OCI-M2 (cell line): ENCODE results near the gene TTC38.
"Not testable (repeated sequence)": the region's sequence is repeated elsewhere in the genome, so short reads cannot be mapped to it uniquely, and the experiment has no call there.

ENCODE experiments used
- DNase-seq: peaks from one replicate; lab custom pipeline; 2025; ENCODE audit not compliant: unreplicated experiment; lab: John Stamatoyannopoulos, UW

TTC38 gene

GRCh38 chr22:46295277-46295971 is 27.6 kb downstream of the TTC38 start:
- no peak for DNase-seq

GRCh38 chr22:46296257-46297150 is 28.7 kb downstream of the TTC38 start, which contains the start of gene GTSE1:
TSS of gene GTSE1 (plus strand) at chr22:46296870. CDS start at chr22:46297401, 531 bp downstream.
- DNase-seq = peak; percentile 81

- no peak for DNase-seq
These were observed 29.5 kb downstream of the TTC38 start for GRCh38 chr22:46297151-46297812.

GRCh38 chr22:46299101-46299500 is 31.3 kb downstream of the TTC38 start:
- DNase-seq = no peak

DNA sequence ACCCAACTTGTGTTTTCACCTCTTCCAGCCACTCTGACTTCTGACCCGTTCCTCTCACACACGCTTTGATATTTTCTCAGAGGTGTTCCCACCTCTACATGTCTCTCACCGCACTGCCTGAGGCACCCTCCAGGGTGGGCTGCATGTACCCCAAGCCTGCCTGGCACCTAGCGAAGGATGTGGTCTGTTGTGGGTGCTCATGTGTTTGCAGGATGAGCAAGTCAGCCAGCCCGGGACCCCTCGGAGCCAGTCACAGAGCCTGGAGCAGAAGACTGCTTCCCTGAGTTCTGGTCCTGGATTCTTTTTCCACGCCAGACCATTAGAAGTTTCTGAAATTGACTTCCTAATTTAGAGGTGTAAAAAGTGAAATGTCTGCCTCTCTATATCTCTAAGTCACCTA is 32.7 kb downstream of the TTC38 start:
- no peak for DNase-seq

DNA sequence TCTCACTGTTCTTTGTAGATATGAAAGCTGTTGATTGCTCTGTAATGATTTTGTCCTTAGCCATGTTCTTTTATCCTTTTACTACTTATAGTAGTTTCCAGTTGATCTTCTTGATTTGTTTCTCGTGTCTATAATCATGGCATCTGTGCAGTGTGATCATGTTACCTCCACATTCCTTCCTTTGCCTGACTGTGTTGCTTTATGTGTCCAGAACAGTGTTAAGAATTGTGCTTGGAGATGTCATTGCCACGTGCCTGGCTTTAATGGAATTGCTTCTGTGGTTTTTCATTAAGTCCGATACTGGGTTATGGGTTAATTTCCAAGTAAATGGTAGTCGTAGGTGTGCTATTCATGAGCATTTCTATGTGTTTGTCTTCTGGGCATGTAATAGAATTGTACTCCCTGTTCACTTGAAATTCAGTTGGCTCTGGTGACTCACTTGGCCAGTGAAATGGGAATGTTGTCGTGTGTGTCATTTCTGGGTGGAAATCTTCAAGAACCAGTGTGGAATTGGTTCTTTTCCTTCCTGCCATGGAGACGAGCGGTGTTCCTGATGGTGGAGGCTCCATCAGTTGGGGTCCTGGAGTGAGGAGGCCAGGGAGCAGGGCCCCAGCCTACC is 35.6 kb downstream of the TTC38 start:
- no peak for DNase-seq

DNA sequence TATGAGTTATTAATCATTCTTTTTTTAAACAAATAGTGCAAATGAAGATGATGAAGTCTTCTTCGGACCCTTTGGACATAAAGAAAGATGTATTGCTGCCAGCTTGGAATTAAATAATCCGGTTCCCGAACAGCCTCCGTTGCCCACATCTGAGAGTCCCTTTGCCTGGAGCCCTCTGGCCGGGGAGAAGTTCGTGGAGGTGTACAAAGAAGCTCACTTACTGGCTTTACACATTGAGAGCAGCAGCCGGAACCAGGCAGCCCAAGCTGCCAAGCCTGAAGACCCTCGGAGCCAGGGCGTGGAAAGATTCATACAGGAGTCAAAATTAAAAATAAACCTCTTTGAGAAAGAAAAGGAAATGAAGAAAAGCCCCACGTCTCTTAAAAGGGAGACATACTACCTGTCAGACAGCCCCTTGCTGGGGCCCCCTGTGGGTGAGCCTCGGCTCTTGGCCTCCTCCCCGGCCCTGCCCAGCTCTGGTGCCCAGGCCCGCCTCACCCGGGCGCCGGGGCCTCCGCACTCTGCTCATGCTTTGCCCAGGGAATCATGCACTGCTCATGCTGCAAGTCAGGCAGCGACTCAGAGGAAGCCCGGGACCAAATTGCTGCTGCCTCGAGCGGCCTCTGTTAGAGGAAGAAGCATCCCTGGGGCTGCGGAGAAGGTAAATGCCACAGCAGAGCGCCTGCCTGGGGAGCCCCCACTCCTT is 40.6 kb downstream of the TTC38 start:
- DNase-seq = no peak

DNA sequence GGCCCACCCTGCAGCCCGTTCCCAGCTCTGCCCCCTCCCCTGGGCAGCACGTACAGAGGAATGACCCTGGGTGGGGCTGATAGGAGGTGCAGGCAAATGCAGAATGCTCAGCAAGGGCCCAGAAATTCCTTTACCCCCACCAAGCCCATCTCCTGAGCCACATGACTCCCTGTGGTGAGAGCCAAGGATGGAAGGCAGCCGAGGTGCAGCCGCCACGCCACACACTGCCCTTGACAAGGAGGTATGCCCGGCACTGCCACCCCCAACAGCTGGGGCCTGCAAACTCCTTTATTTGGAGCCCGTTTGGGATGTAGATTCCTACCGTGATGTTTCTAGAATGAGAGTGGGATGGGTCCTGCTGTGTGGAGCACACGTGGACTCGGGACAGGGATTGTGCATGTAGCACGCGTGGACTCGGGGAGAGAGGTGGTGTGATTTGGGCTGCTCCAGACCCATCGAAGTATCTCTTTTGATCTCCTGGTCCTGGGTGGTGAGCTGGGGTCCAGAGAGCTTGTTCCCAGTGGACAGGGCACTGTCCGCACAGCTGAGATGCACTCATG is 41.8 kb downstream of the TTC38 start:
- DNase-seq = no peak

- DNase-seq = no peak
These were observed 44.2 kb downstream of the TTC38 start for GRCh38 chr22:46312056-46312455.

DNA sequence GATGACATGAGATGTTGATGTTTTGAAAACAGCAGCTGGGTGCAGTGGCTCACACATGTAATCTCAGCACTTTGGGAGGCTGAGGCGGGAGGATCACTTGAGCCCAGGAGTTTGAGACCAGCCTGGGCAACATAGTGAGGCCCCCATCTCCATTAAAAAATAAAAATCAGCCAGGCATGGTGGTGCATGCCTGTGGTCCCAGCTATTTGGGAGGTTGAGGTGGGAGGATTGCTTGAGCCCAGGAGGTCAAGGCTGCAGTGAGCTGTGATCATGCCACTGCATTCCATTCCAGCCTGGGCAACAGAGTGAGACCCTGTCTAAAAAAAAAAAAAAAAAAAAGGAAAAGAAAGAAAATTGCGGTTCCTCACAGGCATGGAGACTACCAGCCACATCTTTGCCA is 45.0 kb downstream of the TTC38 start:
- not testable (repeated sequence) for DNase-seq

DNA sequence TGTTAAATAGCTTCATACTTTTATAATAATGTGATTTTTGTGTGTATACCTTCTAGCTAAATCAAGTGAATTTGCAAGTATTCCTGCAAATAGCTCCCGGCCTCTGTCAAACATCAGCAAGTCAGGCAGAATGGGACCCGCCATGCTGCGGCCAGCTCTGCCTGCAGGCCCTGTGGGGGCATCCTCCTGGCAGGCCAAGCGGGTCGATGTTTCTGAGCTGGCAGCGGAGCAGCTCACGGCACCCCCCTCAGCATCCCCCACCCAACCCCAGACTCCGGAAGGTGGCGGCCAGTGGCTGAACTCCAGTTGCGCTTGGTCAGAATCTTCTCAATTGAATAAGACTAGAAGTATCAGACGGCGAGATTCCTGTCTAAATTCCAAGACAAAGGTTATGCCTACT is 48.2 kb downstream of the TTC38 start:
- no peak for DNase-seq

DNA sequence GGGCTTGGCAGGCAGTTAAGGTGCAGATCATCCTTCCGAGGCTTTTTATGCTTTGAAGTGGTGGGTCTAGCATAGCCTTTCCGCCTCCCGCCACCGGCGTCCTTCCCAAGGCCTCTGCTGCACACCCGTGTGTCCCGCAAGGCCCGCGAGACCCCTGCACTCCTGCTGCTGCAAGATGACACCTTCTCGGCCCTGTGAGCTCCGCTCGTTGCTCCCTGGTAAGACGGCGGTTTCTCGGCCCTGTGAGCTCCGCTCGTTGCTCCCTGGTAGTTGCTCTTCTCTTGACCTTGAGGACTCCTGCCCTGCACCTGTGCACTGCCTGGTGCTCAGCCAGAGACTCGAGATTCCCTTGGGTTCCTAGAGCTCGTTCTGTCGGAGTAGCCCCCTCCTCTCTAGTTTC is 49.8 kb downstream of the TTC38 start:
- DNase-seq = no peak

DNA sequence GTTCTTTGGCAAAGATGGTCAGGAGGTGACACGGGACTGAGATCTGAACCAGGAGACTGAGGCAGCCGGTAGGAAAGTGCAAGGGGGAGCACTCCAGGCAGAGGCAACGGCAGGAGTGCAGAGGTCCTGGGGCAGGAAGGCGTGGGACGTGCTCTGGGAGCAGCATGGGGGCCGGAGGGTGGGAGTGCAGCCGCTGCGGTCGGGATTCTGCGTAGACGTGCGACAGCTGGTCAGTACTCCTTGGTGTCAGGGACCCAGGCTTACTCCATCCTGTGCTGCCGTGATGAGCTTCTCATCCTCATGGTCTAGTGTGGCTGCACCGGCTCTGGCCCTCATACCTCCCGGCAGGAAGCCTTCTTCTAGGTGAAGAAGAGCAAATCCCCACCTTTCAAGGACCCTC is 50.8 kb downstream of the TTC38 start:
- DNase-seq = no peak

DNA sequence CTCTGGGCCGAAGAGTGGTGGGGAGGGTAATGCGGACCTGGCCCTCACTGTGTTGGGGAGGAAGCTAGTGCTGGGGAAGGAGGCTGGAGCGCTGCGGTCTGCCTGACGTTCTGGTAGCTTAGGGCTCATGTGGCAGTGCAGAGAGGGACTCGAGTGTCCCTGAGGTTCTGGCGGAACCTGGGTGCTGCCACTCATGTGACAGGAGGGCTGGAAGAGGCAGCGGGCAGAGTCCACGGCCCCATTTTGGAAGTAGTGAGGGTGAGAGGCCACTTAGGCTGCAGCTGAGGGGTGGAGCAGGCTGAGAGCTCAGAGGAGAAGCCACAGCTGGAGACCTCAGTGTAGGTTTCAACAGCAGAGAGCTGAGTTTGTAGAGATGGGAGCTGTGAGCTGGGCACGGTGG is 51.5 kb downstream of the TTC38 start:
- DNase-seq = no peak

GRCh38 chr22:46320166-46320710 is 52.4 kb downstream of the TTC38 start:
- no peak for DNase-seq

DNA sequence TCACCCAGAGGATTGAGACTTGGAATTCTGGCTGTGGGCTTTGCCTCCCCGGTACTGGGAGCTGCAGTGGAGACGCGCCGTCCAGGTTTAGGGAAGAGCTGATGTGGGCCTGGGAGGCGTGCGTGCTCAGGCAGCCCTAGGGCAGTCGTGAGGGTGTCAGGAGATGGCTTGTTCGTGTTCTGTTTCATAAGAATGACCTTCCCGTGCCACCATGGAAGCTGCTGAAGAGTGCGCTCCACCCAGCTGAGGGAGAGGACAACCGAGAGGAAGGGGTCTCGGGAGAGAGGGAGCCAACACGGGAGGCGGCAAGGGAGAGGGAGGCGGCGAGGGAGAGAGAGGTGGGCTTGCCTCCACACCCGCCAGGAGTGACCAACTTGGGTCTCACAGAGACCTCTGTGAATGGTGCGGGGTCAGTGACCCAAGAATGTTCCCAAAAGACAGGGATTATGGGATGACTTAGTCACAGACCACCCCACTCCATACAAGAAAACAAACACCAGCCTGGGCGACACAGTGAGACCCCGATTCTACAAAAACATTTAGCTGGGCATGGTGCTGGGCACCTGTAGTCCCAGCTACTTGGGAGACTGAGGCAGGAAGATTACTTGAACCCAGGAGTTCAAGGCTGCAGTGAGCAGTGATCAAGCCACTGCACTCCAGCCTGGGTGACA is 53.0 kb downstream of the TTC38 start:
- DNase-seq = no peak

GRCh38 chr22:46322711-46323110 is 54.9 kb downstream of the TTC38 start:
- DNase-seq = no peak

- DNase-seq = no peak
These were observed 55.4 kb downstream of the TTC38 start for GRCh38 chr22:46323162-46323561.

- no peak for DNase-seq
These were observed 58.4 kb downstream of the TTC38 start for GRCh38 chr22:46326066-46326680.
